Measurements from ENCODE around the gene APOL6. TPM values are rescaled to one million over a fixed set of nuclear protein-coding genes. Genes with fewer than 3 reads are reported as not detected.
A peak's percentile ranks its signal among the peaks of the same experiment; 100 is the strongest.

The APOL6 gene
- total and polyA plus RNA-seq, 9 of the 15 experiments (the other 6 are each of a cell fraction or from before 2014, with no cell fraction given), result 0.29 to 1.2 (median 0.70) TPM

DNA sequence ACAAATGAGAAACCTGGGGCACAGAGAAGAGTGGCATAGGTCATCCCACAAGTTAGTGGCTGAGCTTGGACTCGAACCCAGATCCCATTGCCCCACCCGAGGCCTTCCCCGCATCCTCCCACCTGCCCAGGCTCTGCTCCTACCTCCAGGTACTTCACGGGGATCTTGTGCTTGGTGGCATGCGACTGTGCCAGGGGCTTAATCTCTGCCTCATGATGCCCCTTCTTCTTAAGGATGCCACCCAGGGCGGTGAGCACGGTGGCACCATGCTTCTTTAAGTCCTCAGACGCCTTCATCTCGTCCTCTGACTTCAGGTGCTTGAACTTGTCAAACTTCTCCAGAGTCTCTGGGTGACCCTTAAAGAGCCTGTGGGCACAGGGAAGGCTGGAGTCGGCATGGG is 37.5 kb upstream of the APOL6 start (continued):
- TF ChIP-seq ZBTB2 (IDR thresholded peaks at IDR 0.05) (no peak), PRPF4 (IDR thresholded peaks at IDR 0.05; ENCODE audit: insufficient read depth, low read depth, low read length, poor library complexity, severe bottlenecking) (no peak)

GRCh38 chr22:35611200-35611890 is 36.9 kb upstream of the APOL6 start:
- in situ Hi-C loops (cut with MboI) (loop anchor here (10.0 kb wide), 1 partner anchor 513 kb away; no protein-coding TSS in a partner anchor), intact Hi-C loops (cut with micrococcal nuclease) (no loop called here)
- ATAC-seq (no peak), FAIRE-seq (no peak), DNase-seq (ENCODE audit: extremely low read depth in 1 of 4, low spot score in 3 of 4) (no peak)
- Histone ChIP-seq H3K36me3 (ENCODE audit: control insufficient read depth, insufficient read depth, low read length) (no peaks in the 10 kb centered on the region), H3K9me3 (replicated peaks; ENCODE audit: control insufficient read depth, insufficient read depth, low read depth, low read length) (no peaks in the 10 kb centered on the region), H3K4me1 (replicated peaks in 1 of 2; ENCODE audit: control insufficient read depth in 2 of 2, insufficient read depth in 2 of 2, low read length in 2 of 2) (peaks cover 0 to 7% of the 10 kb centered on the region in 2 experiments; a peak in 3 of 5 replicates), H4K20me1 (replicated peaks; ENCODE audit: control insufficient read depth, insufficient read depth, low read length) (no peaks in the 10 kb centered on the region), H3K9me1 (ENCODE audit: control insufficient read depth, insufficient read depth, low read length) (no peaks in the 10 kb centered on the region), H3K27me3 (ENCODE audit: control insufficient read depth in 2 of 2, insufficient read depth in 2 of 2, low read length in 2 of 2) (peaks cover 2 to 26% of the 10 kb centered on the region in 2 experiments; a peak in 3 of 5 replicates), H3K4me2 (ENCODE audit: insufficient read depth, low read length) (no peak overlapping the region), H3K4me3 (no peak overlapping the region), H3K9ac (ENCODE audit: insufficient read depth in 1 of 2, low read depth in 2 of 2, low read length in 2 of 2) (no peak overlapping the region), H3K27ac (ENCODE audit: extremely low read depth, low read depth, low read length) (no peak overlapping the region), H3K79me2 (ENCODE audit: control insufficient read depth, insufficient read depth, low read length) (no peaks in the 10 kb centered on the region), H2AFZ (ENCODE audit: low read depth, low read length) (no peak overlapping the region)
- CTCF ChIA-PET (ENCODE audit: low intra/inter-chr PET ratio), result no interaction called here
- TF ChIP-seq BCOR (IDR thresholded peaks at IDR 0.05) (peak; percentile 79), RBM25 (IDR thresholded peaks at IDR 0.05; ENCODE audit: low read depth, low read length, severe bottlenecking) (peak; percentile 77), ADNP (tag; IDR thresholded peaks at IDR 0.05) (0 out of 2 replicates have a peak, but pooled peaks have one; percentile 55), ASH1L (IDR thresholded peaks at IDR 0.05; ENCODE audit: borderline replicate concordance, low read depth, partially characterized antibody) (no peak), SPI1 (IDR thresholded peaks at IDR 0.05; ENCODE audit: borderline replicate concordance, low read depth, low read length) (no peak), ZFP36 (IDR thresholded peaks at IDR 0.05; ENCODE audit: low read depth, low read length, partially characterized antibody) (peak; percentile 30), FOSL1 (tag; conservative IDR thresholded peaks at IDR 0.05) (no peak), CHD4 (IDR thresholded peaks at IDR 0.05; ENCODE audit: insufficient read depth, insufficient replicate concordance, low read depth, low read length, poor library complexity, severe bottlenecking) (peak; percentile 37), CCNT2 (IDR thresholded peaks at IDR 0.05; ENCODE audit: borderline replicate concordance, extremely low read depth, insufficient read length, low read depth, low read length) (no peak), ARID2 (IDR thresholded peaks at IDR 0.05) (no peak), SMARCA5 (IDR thresholded peaks at IDR 0.05) (peak; percentile 61; the same call in 1 of the 2 replicates), MECOM (CRISPR knock-in tag; IDR thresholded peaks at IDR 0.05) (no peak), JUN (IDR thresholded peaks at IDR 0.05; ENCODE audit: borderline replicate concordance, low read depth, low read length) (no peak), JUN (CRISPR knock-in tag; IDR thresholded peaks at IDR 0.05; ENCODE audit: borderline replicate concordance) (no peak), PTBP1 (IDR thresholded peaks at IDR 0.05; ENCODE audit: low read depth, low read length) (0 out of 2 replicates have a peak, but pooled peaks have one; percentile 47), ZC3H4 (CRISPR knock-in tag; IDR thresholded peaks at IDR 0.05; ENCODE audit: borderline replicate concordance) (no peak)
- POLR2A ChIA-PET, result interaction anchor here (0.8 to 1.0 kb wide), 2 partner anchors 9 to 174 kb away, joined by 3 read pairs; no protein-coding TSS in a partner anchor
- no TSS peak for BruUV-seq (replicated peaks)
- WGBS (ENCODE audit: insufficient coverage, low coverage, missing lambda C conversion rate), result 18% methylated on average over 5 of the region's 6 CpGs
